ENCODE data around the gene ZNF148.

GRCh38 chr3:125179884-125180240 lies 195.3 kb downstream of the ZNF148 start:
- TF ChIP-seq ZNF274 (IDR thresholded peaks at IDR 0.05; ENCODE audit: low read depth, low read length) (no peak), SUZ12 (IDR thresholded peaks at IDR 0.05; ENCODE audit: extremely low read depth, insufficient read depth, insufficient read length) (no peak)
